GM21717 (cell line): ENCODE data around the gene NPIPA7.
"Not testable (repeated sequence)": the region's sequence is repeated elsewhere in the genome, so short reads cannot be mapped to it uniquely, and the experiment has no call there.

Experiments
- ATAC-seq: cut with Tn5 transposase; IDR thresholded peaks from one replicate; pipeline ENCODE4 v1.9.1; 2021; ENCODE audit warnings: mild to moderate bottlenecking, moderate library complexity; ENCODE audit not compliant: unreplicated experiment

Gene NPIPA7

GRCh38 chr16:16378840-16379239 is at the start of gene NPIPA7:
Gene NPIPA7 (plus strand): TSS chr16:16379140. CDS start chr16:16379245, 105 bp downstream.
- ATAC-seq = not testable (repeated sequence)

GRCh38 chr16:16331466-16331865 is 47.5 kb upstream of the NPIPA7 start:
- not testable (repeated sequence) for ATAC-seq

- not testable (repeated sequence) for ATAC-seq
These were observed 21.4 kb upstream of the NPIPA7 start for GRCh38 chr16:16357556-16357955.

- not testable (repeated sequence) for ATAC-seq
These were observed 20.2 kb upstream of the NPIPA7 start for GRCh38 chr16:16358539-16359240.

GRCh38 chr16:16363595-16363994 is 15.3 kb upstream of the NPIPA7 start:
- ATAC-seq = not testable (repeated sequence)

GRCh38 chr16:16364100-16364499 is 14.8 kb upstream of the NPIPA7 start:
- ATAC-seq = not testable (repeated sequence)

- ATAC-seq = not testable (repeated sequence)
These were observed 14.2 kb upstream of the NPIPA7 start for GRCh38 chr16:16364701-16365100.

GRCh38 chr16:16365319-16365718 is 13.6 kb upstream of the NPIPA7 start:
- ATAC-seq = not testable (repeated sequence)

GRCh38 chr16:16365851-16366250 is 13.1 kb upstream of the NPIPA7 start:
- not testable (repeated sequence) for ATAC-seq

- ATAC-seq = not testable (repeated sequence)
These were observed 12.2 kb upstream of the NPIPA7 start for GRCh38 chr16:16366552-16367284.

- not testable (repeated sequence) for ATAC-seq
These were observed 11.7 kb upstream of the NPIPA7 start for GRCh38 chr16:16367285-16367628.

GRCh38 chr16:16369081-16369856 is 9.7 kb upstream of the NPIPA7 start:
- ATAC-seq = not testable (repeated sequence)

GRCh38 chr16:16371136-16371735 is 7.7 kb upstream of the NPIPA7 start:
- not testable (repeated sequence) for ATAC-seq

- ATAC-seq = not testable (repeated sequence)
These were observed 4.7 kb upstream of the NPIPA7 start for GRCh38 chr16:16374192-16374591.

GRCh38 chr16:16399685-16400084 is 20.7 kb downstream of the NPIPA7 start:
- not testable (repeated sequence) for ATAC-seq

- not testable (repeated sequence) for ATAC-seq
These were observed 23.4 kb downstream of the NPIPA7 start for GRCh38 chr16:16402333-16402732.

GRCh38 chr16:16404283-16404682 is 25.3 kb downstream of the NPIPA7 start:
- ATAC-seq = not testable (repeated sequence)

- ATAC-seq = not testable (repeated sequence)
These were observed 26.5 kb downstream of the NPIPA7 start for GRCh38 chr16:16405421-16405820.

GRCh38 chr16:16408430-16408829 is 29.5 kb downstream of the NPIPA7 start:
- not testable (repeated sequence) for ATAC-seq

GRCh38 chr16:16413773-16414172 is 34.8 kb downstream of the NPIPA7 start:
- ATAC-seq = not testable (repeated sequence)

- ATAC-seq = not testable (repeated sequence)
These were observed 38.1 kb downstream of the NPIPA7 start for GRCh38 chr16:16417071-16417470.
